SK-N-SH (cell line): ENCODE data around the gene MSRB1. TPM values are rescaled to one million over a fixed set of nuclear protein-coding genes. Genes with fewer than 3 reads are reported as not detected.

ENCODE experiments used
- CTCF ChIA-PET: fragments of 300-600, 350-600 bp; formaldehyde crosslinking; extraction: SDS; loops from one replicate; lab custom pipeline; 2021; lab: Yijun Ruan, JAX
- POLR2A ChIA-PET: fragments of 350-600 bp; sonication (Branson Sonifier 250); formaldehyde crosslinking; extraction: SDS; loops from one replicate; lab custom pipeline; 2020; ENCODE audit warnings: antibody characterized with exemption, inconsistent platforms; lab: Yijun Ruan, JAX
- DNase-seq: peaks from one replicate; pipeline ENCODE4 v3.0.0; 2012
- H2AFZ ChIP-seq: fragments of 200-600 bp; sonication (generic); 2 replicates; pipeline ENCODE4 v1.8.1; 2016; ENCODE audit warnings: antibody characterized with exemption, mild to moderate bottlenecking, low read depth
- H3F3A ChIP-seq: fragments of 200-600 bp; sonication (generic); replicated peaks from 2 replicates; pipeline ENCODE3; 2016; ENCODE audit warnings: antibody characterized with exemption, mild to moderate bottlenecking; ENCODE audit not compliant: insufficient read depth
- H3K27ac ChIP-seq, 2 experiments: fragments of 200-500 bp in 1 of 2; fragments of 200-600 bp in 1 of 2; sonication (Bioruptor generic) in 1 of 2; sonication (generic), shearing (Covaris generic) in 1 of 2; 2 replicates each; pipeline versions ENCODE4 v1.5.1 to v1.6.1; 2014 to 2016; ENCODE audit warnings: low read depth in 2 of 2, inconsistent platforms in 1 of 2, low read length in 1 of 2, mild to moderate bottlenecking in 1 of 2, mixed read lengths in 1 of 2
- H3K27me3 ChIP-seq: fragments of 200-600 bp; sonication (generic), shearing (Covaris generic); 2 replicates; pipeline ENCODE4 v1.6.1; 2016; ENCODE audit warnings: mixed run types; ENCODE audit not compliant: insufficient read depth
- H3K36me3 ChIP-seq, 2 experiments: fragments of 200-500 bp in 1 of 2; fragments of 200-600 bp in 1 of 2; sonication (Bioruptor generic) in 1 of 2; sonication (generic) in 1 of 2; replicated peaks in 1 of 2; 2 replicates each; pipeline versions ENCODE3 to v1.5.1; 2014 to 2016; ENCODE audit warnings: low read length in 1 of 2, mild to moderate bottlenecking in 1 of 2; ENCODE audit not compliant: insufficient read depth in 2 of 2, control insufficient read depth in 1 of 2
- H3K4me1 ChIP-seq, 2 experiments: fragments of 200-500 bp in 1 of 2; fragments of 200-600 bp in 1 of 2; sonication (Bioruptor generic) in 1 of 2; sonication (generic), shearing (Covaris generic) in 1 of 2; 2 replicates each; pipeline versions ENCODE4 v1.5.1 to v1.6.1; 2014 to 2016; ENCODE audit warnings: low read depth in 1 of 2, low read length in 1 of 2, mixed run types in 1 of 2; ENCODE audit not compliant: insufficient read depth in 2 of 2, control insufficient read depth in 1 of 2
- H3K4me2 ChIP-seq: fragments of 200-600 bp; sonication (generic), shearing (Covaris generic); 2 replicates; pipeline ENCODE4 v1.6.1; 2017; ENCODE audit warnings: mixed run types
- H3K4me3 ChIP-seq, 2 experiments: fragments of 200-500 bp in 1 of 2; fragments of 200-600 bp in 1 of 2; sonication (Bioruptor generic) in 1 of 2; sonication (generic), shearing (Covaris generic) in 1 of 2; 2 replicates each; pipeline versions ENCODE4 v1.5.1 to v1.8.1; 2014 to 2016; ENCODE audit warnings: low read depth in 2 of 2, inconsistent platforms in 1 of 2, low read length in 1 of 2, mild to moderate bottlenecking in 1 of 2, mixed read lengths in 1 of 2, moderate library complexity in 1 of 2
- H3K79me2 ChIP-seq: fragments of 200-600 bp; sonication (generic); 2 replicates; pipeline ENCODE4 v1.8.1; 2017; ENCODE audit warnings: mild to moderate bottlenecking; ENCODE audit not compliant: insufficient read depth
- H3K9ac ChIP-seq: fragments of 200-600 bp; sonication (generic); 2 replicates; pipeline ENCODE4 v1.6.1; 2017; ENCODE audit warnings: mixed run types
- H3K9me2 ChIP-seq: fragments of 200-600 bp; sonication (generic); 2 replicates; pipeline ENCODE4 v1.6.1; 2017; ENCODE audit warnings: mixed run types
- H3K9me3 ChIP-seq: fragments of 200-600 bp; sonication (generic); 2 replicates; pipeline ENCODE4 v1.6.1; 2017; ENCODE audit warnings: mixed run types, mild to moderate bottlenecking, moderate library complexity
- H4K20me1 ChIP-seq: fragments of 200-600 bp; sonication (generic); 2 replicates; pipeline ENCODE4 v1.6.1; 2017; ENCODE audit warnings: mild to moderate bottlenecking, mixed run types; ENCODE audit not compliant: insufficient read depth
- CHD2 ChIP-seq: fragments of 150-350 bp; IDR thresholded peaks from 2 replicates; pipeline ENCODE4 v1.6.1; 2018; ENCODE audit warnings: low read length; ENCODE audit not compliant: partially characterized antibody
- EP300 ChIP-seq, 2 experiments: IDR thresholded peaks; 2 replicates each; pipeline versions ENCODE4 v1.4.0 to v1.6.1; 2012; ENCODE audit warnings: borderline replicate concordance in 1 of 2, low read depth in 1 of 2, low read length in 1 of 2
- NFIC ChIP-seq: IDR thresholded peaks from 2 replicates; pipeline ENCODE4 v1.4.0; 2012; ENCODE audit warnings: borderline replicate concordance
- POLR2AphosphoS5 ChIP-seq: IDR thresholded peaks from 2 replicates; pipeline ENCODE4 v1.6.1; 2012; ENCODE audit warnings: low read depth, low read length
- RCOR1 ChIP-seq: fragments of 150-350 bp; IDR thresholded peaks from 2 replicates; pipeline ENCODE4 v1.6.1; 2017; ENCODE audit warnings: antibody characterized with exemption, low read length
- RXRA ChIP-seq: IDR thresholded peaks from 2 replicates; pipeline ENCODE4 v1.4.0; 2012; ENCODE audit warnings: low read depth, mild to moderate bottlenecking, borderline replicate concordance
- SIN3A ChIP-seq: IDR thresholded peaks from 2 replicates; pipeline ENCODE4 v1.6.1; 2012; ENCODE audit warnings: low read depth, mild to moderate bottlenecking, low read length, moderate library complexity, borderline replicate concordance
- SMC3 ChIP-seq: IDR thresholded peaks from 2 replicates; pipeline ENCODE4 v1.6.1; 2012; ENCODE audit warnings: low read depth, low read length, improper control_type of control experiment
- WGBS: methylation state at CpG from one replicate; pipeline ENCODE4 v1.1.6; 2017; ENCODE audit warnings: low lambda C conversion rate; 5-methylcytosine and 5-hydroxymethylcytosine counted together
- polyA plus RNA-seq, 3 experiments: library from polyadenylated mRNA; depleted of rRNA; stranded (reverse); fragments of >200 nt; gene quantifications; 2 replicates each; pipeline ENCODE4 v1.2.3, GENCODE V29; 2012
- TF ChIP-seq, protein P1 (sequence below): IDR thresholded peaks from 2 replicates; pipeline ENCODE4 v1.4.0; 2012; ENCODE audit warnings: low read depth, borderline replicate concordance
- TF ChIP-seq, protein P2 (sequence below): fragments of 200-600 bp; sonication (generic); IDR thresholded peaks from 2 replicates; pipeline ENCODE4 v1.6.1; 2017; ENCODE audit warnings: antibody characterized with exemption, mild to moderate bottlenecking, moderate library complexity
- TF ChIP-seq, protein P3 (sequence below): IDR thresholded peaks from 2 replicates; pipeline ENCODE4 v1.6.1; 2012; ENCODE audit warnings: mild to moderate bottlenecking, low read depth, low read length, moderate library complexity
- TF ChIP-seq, protein P4 (sequence below): IDR thresholded peaks from 2 replicates; pipeline ENCODE4 v1.4.0; 2012; ENCODE audit warnings: low read depth

The MSRB1 gene
- polyA plus RNA-seq, 1 of the 3 experiments (the other 2 are of a cell fraction), result 31.4 TPM

DNA sequence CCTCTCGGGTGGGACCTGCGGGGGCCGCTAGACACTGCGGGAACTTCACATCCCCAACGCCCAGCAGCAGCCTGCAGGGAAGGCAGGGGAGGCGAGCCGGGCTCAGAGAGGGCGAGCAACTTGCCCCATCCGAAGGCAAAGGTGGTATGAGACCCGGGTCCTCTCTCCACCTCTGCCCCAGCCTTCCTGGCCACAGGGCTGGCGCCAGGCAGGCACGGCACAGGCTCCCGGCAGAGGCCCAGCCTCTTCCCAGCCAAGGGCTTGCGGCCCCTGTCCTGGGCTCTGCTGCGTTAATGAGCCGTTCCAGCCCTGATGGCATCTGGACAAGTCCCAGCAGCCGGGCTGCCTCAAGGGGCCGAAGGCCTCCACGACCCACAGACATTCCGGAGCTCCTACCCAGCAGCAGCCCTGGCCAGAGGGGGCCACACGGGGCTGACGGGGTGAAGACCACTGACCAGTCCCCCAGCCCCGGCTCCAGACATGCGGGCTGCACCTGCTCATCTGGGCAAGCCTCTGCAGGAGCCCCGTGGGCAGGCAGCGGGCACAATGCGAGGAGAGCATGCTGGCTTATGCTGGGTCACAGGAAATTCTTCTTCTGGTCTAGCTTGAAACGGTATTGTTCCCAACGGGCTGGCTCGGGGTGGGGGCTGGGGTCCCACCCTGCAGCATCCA, 23.5 kb downstream of the MSRB1 start:
- H2AFZ ChIP-seq, result no peak overlapping the region
- CTCF ChIA-PET, result interaction anchor here (0.6 to 5.2 kb wide), 4 partner anchors 9 to 1231 kb away, joined by 3 to 38 read pairs (median 5); partner anchors contain the start of gene NDUFB10
- peaks cover 45% of the 10 kb centered on the region for H3K27me3 ChIP-seq
- no peak overlapping the region for H3K27ac ChIP-seq
- H4K20me1 ChIP-seq, result no peaks in the 10 kb centered on the region
- TF ChIP-seq POLR2AphosphoS5, result no peak
- TF ChIP-seq RCOR1, result 0 out of 2 replicates have a peak, but pooled peaks have one; percentile 28
- no peaks in the 10 kb centered on the region for H3K9me2 ChIP-seq
- H3F3A ChIP-seq, result no peaks in the 10 kb centered on the region
- H3K9me3 ChIP-seq, result no peaks in the 10 kb centered on the region
- no peak overlapping the region for H3K4me2 ChIP-seq
- H3K4me1 ChIP-seq, result peaks cover 0 to 13% of the 10 kb centered on the region in 2 experiments; a peak in 1 of 4 replicates
- no peak overlapping the region for H3K9ac ChIP-seq
- no peak overlapping the region for H3K4me3 ChIP-seq
- POLR2A ChIA-PET, result no interaction called here
- DNase-seq, result peak; percentile 82
- WGBS, result 23% methylated on average over 16 of the region's 30 CpGs
- H3K36me3 ChIP-seq, result no peaks in the 10 kb centered on the region
- H3K79me2 ChIP-seq, result no peaks in the 10 kb centered on the region

DNA sequence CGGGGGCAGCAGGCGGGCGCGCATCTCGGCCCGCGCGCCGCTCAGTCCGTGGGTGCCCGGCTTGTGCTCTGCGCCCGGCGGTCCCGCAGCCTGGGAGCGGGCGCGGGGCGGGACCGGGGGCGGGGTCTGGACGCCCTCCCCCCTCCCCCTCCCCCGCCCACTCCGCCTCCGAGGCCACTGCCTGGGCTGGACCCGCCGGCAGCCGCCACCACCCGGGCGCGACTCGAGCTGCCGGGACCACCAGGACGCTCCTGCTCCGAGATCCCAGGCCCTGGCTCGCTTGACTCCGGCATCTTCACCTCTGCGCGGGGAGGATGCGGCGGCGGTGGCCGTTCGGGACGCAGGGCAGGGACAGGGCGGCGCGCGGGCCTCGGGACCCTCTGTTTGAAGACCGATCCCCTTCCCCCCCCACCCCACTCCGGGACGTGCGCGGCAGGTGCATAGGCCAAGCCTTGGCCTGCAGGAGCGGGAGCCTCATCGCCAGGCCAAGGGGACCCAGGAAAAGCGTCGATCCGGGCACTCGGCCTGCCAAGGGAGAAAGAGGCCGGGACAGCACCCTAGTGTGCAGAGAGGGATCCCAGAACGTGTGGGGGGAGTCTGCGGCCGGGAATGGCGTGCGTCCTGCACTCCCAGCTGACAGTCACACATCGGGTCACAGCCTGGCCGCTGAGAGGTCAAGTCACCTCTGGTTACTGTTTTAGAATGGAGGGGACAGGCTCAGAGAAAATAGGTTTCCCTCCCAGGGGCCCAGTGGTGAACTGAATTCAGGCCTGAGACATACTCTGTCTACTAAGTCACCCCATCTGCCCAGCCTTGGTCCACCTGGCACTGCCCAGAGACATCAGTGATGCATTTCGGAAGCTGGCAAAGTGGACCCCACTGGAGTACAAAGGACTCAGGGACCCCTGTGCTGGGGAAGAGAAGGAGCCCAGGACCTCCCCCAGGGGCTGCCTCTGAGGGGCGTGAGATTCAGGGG, 24.4 kb downstream of the MSRB1 start, which contains the start of gene HS3ST6:
HS3ST6 (minus strand) TSS at position 65 of the 976 bp plus-strand sequence. CDS start 92 bp downstream, outside the sequence.
- CTCF ChIA-PET, result interaction anchor here (1.5 to 5.2 kb wide), 2 partner anchors 10 to 55 kb away, joined by 6 to 38 read pairs; no protein-coding TSS in a partner anchor
- no peaks in the 10 kb centered on the region for H3K9me3 ChIP-seq

More for the DNA sequence above, 24.4 kb downstream of the MSRB1 start, which contains the start of gene HS3ST6:
- Histone ChIP-seq H3K4me3 (peak within 1 kb of the TSS in 1 of 2 experiments; percentile 29; a peak in 1 of 4 replicates), H3F3A (no peaks in the 10 kb centered on the region), H3K27me3 (peaks cover 45% of the 10 kb centered on the region), H3K36me3 (no peaks in the 10 kb centered on the region), H3K4me1 (peaks cover 0 to 13% of the 10 kb centered on the region in 2 experiments; a peak in 1 of 4 replicates), H3K4me2 (peak within 1 kb of the TSS; percentile 52; the same call in 1 of the 2 replicates), H2AFZ (no peak within 1 kb of the TSS), H3K27ac (no peak within 1 kb of the TSS), H3K9me2 (no peaks in the 10 kb centered on the region), H3K9ac (no peak within 1 kb of the TSS), H3K79me2 (no peaks in the 10 kb centered on the region)
- DNase-seq, result peak; percentile 88
- POLR2A ChIA-PET, result no interaction called here
- TF ChIP-seq, protein P1, sequence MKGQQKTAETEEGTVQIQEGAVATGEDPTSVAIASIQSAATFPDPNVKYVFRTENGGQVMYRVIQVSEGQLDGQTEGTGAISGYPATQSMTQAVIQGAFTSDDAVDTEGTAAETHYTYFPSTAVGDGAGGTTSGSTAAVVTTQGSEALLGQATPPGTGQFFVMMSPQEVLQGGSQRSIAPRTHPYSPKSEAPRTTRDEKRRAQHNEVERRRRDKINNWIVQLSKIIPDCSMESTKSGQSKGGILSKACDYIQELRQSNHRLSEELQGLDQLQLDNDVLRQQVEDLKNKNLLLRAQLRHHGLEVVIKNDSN, result no peak
- TF ChIP-seq CHD2, result no peak
- TF ChIP-seq, protein P2, sequence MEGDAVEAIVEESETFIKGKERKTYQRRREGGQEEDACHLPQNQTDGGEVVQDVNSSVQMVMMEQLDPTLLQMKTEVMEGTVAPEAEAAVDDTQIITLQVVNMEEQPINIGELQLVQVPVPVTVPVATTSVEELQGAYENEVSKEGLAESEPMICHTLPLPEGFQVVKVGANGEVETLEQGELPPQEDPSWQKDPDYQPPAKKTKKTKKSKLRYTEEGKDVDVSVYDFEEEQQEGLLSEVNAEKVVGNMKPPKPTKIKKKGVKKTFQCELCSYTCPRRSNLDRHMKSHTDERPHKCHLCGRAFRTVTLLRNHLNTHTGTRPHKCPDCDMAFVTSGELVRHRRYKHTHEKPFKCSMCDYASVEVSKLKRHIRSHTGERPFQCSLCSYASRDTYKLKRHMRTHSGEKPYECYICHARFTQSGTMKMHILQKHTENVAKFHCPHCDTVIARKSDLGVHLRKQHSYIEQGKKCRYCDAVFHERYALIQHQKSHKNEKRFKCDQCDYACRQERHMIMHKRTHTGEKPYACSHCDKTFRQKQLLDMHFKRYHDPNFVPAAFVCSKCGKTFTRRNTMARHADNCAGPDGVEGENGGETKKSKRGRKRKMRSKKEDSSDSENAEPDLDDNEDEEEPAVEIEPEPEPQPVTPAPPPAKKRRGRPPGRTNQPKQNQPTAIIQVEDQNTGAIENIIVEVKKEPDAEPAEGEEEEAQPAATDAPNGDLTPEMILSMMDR, result no peak
- no peak for TF ChIP-seq SMC3
- TF ChIP-seq NFIC, result no peak
- no peak for TF ChIP-seq RXRA
- no peak for TF ChIP-seq EP300 (IDR thresholded peaks at IDR 0.05; ENCODE audit: borderline replicate concordance in 1 of 2, low read depth in 1 of 2, low read length in 1 of 2)
- no peak for TF ChIP-seq SIN3A
- TF ChIP-seq, protein P3, sequence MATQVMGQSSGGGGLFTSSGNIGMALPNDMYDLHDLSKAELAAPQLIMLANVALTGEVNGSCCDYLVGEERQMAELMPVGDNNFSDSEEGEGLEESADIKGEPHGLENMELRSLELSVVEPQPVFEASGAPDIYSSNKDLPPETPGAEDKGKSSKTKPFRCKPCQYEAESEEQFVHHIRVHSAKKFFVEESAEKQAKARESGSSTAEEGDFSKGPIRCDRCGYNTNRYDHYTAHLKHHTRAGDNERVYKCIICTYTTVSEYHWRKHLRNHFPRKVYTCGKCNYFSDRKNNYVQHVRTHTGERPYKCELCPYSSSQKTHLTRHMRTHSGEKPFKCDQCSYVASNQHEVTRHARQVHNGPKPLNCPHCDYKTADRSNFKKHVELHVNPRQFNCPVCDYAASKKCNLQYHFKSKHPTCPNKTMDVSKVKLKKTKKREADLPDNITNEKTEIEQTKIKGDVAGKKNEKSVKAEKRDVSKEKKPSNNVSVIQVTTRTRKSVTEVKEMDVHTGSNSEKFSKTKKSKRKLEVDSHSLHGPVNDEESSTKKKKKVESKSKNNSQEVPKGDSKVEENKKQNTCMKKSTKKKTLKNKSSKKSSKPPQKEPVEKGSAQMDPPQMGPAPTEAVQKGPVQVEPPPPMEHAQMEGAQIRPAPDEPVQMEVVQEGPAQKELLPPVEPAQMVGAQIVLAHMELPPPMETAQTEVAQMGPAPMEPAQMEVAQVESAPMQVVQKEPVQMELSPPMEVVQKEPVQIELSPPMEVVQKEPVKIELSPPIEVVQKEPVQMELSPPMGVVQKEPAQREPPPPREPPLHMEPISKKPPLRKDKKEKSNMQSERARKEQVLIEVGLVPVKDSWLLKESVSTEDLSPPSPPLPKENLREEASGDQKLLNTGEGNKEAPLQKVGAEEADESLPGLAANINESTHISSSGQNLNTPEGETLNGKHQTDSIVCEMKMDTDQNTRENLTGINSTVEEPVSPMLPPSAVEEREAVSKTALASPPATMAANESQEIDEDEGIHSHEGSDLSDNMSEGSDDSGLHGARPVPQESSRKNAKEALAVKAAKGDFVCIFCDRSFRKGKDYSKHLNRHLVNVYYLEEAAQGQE, result no peak
- TF ChIP-seq, protein P4, sequence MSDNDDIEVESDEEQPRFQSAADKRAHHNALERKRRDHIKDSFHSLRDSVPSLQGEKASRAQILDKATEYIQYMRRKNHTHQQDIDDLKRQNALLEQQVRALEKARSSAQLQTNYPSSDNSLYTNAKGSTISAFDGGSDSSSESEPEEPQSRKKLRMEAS, result no peak
- TF ChIP-seq, all 33 proteins: peak for 0
- no peaks in the 10 kb centered on the region for H4K20me1 ChIP-seq
- WGBS, result 28% methylated on average over 8 of the region's 71 CpGs
